ENCODE data around the gene MSI2.

DNA sequence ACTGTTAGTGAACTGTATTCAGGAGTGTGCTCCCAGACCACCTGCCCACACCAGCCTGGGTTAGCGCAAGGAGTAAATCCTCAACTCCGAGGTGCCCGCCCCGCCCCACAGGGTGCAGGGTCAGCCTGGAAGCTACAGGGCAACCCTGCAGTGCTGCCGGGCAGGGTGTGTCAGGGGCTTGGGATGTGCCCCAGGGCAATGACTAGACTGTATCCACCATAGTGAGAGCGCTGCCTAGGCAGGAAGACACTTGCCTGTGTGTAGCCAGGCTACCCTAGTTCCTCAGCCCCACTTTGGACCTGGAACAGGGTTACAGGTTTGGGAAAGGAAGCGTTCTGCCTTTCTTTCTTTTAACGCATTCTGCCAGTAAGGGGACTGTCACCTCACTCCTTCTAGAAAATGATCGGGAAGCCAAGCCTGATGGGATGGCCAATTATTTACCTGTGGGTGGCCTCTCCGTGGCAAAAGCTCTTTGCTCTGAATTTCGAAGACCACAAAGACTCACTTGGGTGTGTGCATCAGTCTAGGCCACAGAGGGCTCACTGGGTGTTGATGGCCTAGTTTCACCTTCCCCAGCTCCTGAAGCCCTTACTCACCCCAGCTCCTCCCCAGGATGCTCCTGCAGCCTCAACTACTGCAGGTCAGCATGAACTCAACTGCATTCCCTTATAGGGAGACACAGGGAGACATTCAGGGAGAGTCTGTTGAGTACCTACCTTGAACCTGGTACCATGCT lies 397.9 kb downstream of the MSI2 start:
- TF ChIP-seq, protein P1, sequence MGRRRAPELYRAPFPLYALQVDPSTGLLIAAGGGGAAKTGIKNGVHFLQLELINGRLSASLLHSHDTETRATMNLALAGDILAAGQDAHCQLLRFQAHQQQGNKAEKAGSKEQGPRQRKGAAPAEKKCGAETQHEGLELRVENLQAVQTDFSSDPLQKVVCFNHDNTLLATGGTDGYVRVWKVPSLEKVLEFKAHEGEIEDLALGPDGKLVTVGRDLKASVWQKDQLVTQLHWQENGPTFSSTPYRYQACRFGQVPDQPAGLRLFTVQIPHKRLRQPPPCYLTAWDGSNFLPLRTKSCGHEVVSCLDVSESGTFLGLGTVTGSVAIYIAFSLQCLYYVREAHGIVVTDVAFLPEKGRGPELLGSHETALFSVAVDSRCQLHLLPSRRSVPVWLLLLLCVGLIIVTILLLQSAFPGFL (CRISPR knock-in tag; IDR thresholded peaks at IDR 0.05): no peak
- TF ChIP-seq PHB2 (IDR thresholded peaks at IDR 0.05; ENCODE audit: low read depth) (no peak), SRSF9 (IDR thresholded peaks at IDR 0.05; ENCODE audit: borderline replicate concordance, low read depth, low read length) (no peak), RCOR1 (IDR thresholded peaks at IDR 0.05; ENCODE audit: borderline replicate concordance in 1 of 2, low read depth in 2 of 2, low read length in 2 of 2) (no peak), POLR2A (conservative IDR thresholded peaks at IDR 0.05) (no peak), NCOA1 (IDR thresholded peaks at IDR 0.05; ENCODE audit: low read depth) (no peak)
- TF ChIP-seq, protein P2, sequence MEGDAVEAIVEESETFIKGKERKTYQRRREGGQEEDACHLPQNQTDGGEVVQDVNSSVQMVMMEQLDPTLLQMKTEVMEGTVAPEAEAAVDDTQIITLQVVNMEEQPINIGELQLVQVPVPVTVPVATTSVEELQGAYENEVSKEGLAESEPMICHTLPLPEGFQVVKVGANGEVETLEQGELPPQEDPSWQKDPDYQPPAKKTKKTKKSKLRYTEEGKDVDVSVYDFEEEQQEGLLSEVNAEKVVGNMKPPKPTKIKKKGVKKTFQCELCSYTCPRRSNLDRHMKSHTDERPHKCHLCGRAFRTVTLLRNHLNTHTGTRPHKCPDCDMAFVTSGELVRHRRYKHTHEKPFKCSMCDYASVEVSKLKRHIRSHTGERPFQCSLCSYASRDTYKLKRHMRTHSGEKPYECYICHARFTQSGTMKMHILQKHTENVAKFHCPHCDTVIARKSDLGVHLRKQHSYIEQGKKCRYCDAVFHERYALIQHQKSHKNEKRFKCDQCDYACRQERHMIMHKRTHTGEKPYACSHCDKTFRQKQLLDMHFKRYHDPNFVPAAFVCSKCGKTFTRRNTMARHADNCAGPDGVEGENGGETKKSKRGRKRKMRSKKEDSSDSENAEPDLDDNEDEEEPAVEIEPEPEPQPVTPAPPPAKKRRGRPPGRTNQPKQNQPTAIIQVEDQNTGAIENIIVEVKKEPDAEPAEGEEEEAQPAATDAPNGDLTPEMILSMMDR (IDR thresholded peaks at IDR 0.05 in 2 of 3, conservative IDR thresholded peaks at IDR 0.05 in 1 of 3; ENCODE audit: insufficient read depth in 2 of 3, low read depth in 1 of 3, low read length in 3 of 3): no peak
- TF ChIP-seq, protein P3, sequence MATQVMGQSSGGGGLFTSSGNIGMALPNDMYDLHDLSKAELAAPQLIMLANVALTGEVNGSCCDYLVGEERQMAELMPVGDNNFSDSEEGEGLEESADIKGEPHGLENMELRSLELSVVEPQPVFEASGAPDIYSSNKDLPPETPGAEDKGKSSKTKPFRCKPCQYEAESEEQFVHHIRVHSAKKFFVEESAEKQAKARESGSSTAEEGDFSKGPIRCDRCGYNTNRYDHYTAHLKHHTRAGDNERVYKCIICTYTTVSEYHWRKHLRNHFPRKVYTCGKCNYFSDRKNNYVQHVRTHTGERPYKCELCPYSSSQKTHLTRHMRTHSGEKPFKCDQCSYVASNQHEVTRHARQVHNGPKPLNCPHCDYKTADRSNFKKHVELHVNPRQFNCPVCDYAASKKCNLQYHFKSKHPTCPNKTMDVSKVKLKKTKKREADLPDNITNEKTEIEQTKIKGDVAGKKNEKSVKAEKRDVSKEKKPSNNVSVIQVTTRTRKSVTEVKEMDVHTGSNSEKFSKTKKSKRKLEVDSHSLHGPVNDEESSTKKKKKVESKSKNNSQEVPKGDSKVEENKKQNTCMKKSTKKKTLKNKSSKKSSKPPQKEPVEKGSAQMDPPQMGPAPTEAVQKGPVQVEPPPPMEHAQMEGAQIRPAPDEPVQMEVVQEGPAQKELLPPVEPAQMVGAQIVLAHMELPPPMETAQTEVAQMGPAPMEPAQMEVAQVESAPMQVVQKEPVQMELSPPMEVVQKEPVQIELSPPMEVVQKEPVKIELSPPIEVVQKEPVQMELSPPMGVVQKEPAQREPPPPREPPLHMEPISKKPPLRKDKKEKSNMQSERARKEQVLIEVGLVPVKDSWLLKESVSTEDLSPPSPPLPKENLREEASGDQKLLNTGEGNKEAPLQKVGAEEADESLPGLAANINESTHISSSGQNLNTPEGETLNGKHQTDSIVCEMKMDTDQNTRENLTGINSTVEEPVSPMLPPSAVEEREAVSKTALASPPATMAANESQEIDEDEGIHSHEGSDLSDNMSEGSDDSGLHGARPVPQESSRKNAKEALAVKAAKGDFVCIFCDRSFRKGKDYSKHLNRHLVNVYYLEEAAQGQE (IDR thresholded peaks at IDR 0.05; ENCODE audit: borderline replicate concordance): no peak
- TF ChIP-seq, protein P3 (CRISPR knock-in tag; IDR thresholded peaks at IDR 0.05; ENCODE audit: low read depth): no peak

Data from K562 (cell line).